Sigmoid colon (tissue), 7 donors: ENCODE measurements around the gene COMT. TPM values are rescaled to one million over a fixed set of nuclear protein-coding genes. Genes with fewer than 3 reads are reported as not detected.

Experiments
- DNase-seq: peaks from one replicate; pipeline ENCODE4 v3.0.0-alpha.2; 2019
- H3K27ac ChIP-seq, 4 donors: fragments of 200-600 bp; sonication (generic); one replicate each; pipeline ENCODE4 v1.5.1; 2016 to 2019; ENCODE audit warnings: mild to moderate bottlenecking in 1 of 4
- H3K27me3 ChIP-seq, 3 donors: fragments of 200-600 bp; sonication (generic); one replicate each; pipeline ENCODE4 v1.5.1; 2019; ENCODE audit warnings: mild to moderate bottlenecking in 1 of 3
- H3K36me3 ChIP-seq, 4 donors: fragments of 200-600 bp; sonication (generic); one replicate each; pipeline ENCODE4 v1.5.1; 2016 to 2019
- H3K4me1 ChIP-seq, 4 donors: fragments of 200-600 bp; sonication (generic); one replicate each; pipeline ENCODE4 v1.5.1; 2017 to 2019
- H3K4me3 ChIP-seq, 4 donors: fragments of 200-600 bp; sonication (generic); one replicate each; pipeline ENCODE4 v1.5.1; 2017 to 2019; ENCODE audit warnings: mild to moderate bottlenecking in 2 of 4, moderate library complexity in 1 of 4
- H3K9me3 ChIP-seq, 4 donors: fragments of 200-600 bp in 3 of 4; sonication (generic) in 3 of 4; one replicate each; pipeline versions ENCODE4 v1.5.1 to v1.6.1; 2013 to 2019
- CTCF ChIP-seq, 4 experiments: fragments of 450-650 bp in 3 of 4; fragments of 200-600 bp in 1 of 4; IDR thresholded peaks; one replicate each; pipeline ENCODE4 v1.5.1; 2016 to 2019; ENCODE audit warnings: antibody characterized with exemption in 4 of 4, mild to moderate bottlenecking in 3 of 4, moderate library complexity in 2 of 4
- EP300 ChIP-seq, 4 donors: sonication (generic); formaldehyde crosslinking; IDR thresholded peaks; one replicate each; pipeline ENCODE4 v1.6.1; 2017; ENCODE audit warnings: antibody characterized with exemption in 4 of 4
- POLR2A ChIP-seq, 2 donors: fragments of 450-650 bp; IDR thresholded peaks; one replicate each; pipeline ENCODE4 v1.6.1; 2016; ENCODE audit warnings: antibody characterized with exemption in 2 of 2, mild to moderate bottlenecking in 2 of 2, moderate library complexity in 2 of 2
- POLR2AphosphoS5 ChIP-seq, 4 donors: sonication (generic); formaldehyde crosslinking; IDR thresholded peaks; one replicate each; pipeline ENCODE4 v1.6.1; 2017; ENCODE audit warnings: antibody characterized with exemption in 4 of 4
- WGBS, 2 donors: extraction: QIAGEN DNeasy Blood & Tissue Kit; methylation state at CpG; one replicate each; pipeline ENCODE4 v1.1.7; 2013; 5-methylcytosine and 5-hydroxymethylcytosine counted together
- intact Hi-C: fragments of 100-400 bp; cut with DNase I; formaldehyde crosslinking; loops from one replicate; pipeline ENCODE4 v1.15.1; 2023
- polyA plus RNA-seq, 3 donors: library from polyadenylated mRNA; stranded (reverse); fragments of 200-250 nt; gene quantifications; one replicate each; pipeline ENCODE4 v1.2.3, GENCODE V29; 2013
- total RNA-seq, 4 donors: library from RNA; depleted of rRNA; stranded (reverse); fragments of >200 nt; gene quantifications; one replicate each; pipeline ENCODE4 v1.1.0, GENCODE V29; 2016
- donor health status: healthy with polysubstance abuse.
- donor health status: Bipolar disorder and iron deficiency.
- donor health status: healthy.

Gene COMT
- total and polyA plus RNA-seq, 7 donors: 62.5 to 162 (median 106) TPM

GRCh38 chr22:19895160-19895849, 46.3 kb upstream of the COMT start:
- Histone ChIP-seq H3K4me1 (peaks cover 0 to 21% (median 4%) of the 10 kb centered on the region in 4 donors), H3K27me3 (no peaks in the 10 kb centered on the region), H3K4me3 (no peak overlapping the region), H3K27ac (no peak overlapping the region), H3K36me3 (peaks cover 0 to 50% (median 11%) of the 10 kb centered on the region in 4 donors), H3K9me3 (no peaks in the 10 kb centered on the region)
- 87 to 94% methylated on average over 23 of the region's 23 CpGs for WGBS, 2 donors
- TF ChIP-seq POLR2AphosphoS5 (IDR thresholded peaks at IDR 0.05) (no peak), POLR2A (IDR thresholded peaks at IDR 0.05) (no peak), CTCF (IDR thresholded peaks at IDR 0.05) (no peak), EP300 (IDR thresholded peaks at IDR 0.05) (no peak)
- DNase-seq: no peak
- intact Hi-C loops: no loop called here

- TF ChIP-seq POLR2AphosphoS5 (IDR thresholded peaks at IDR 0.05): no peak
- no peak for TF ChIP-seq EP300 (IDR thresholded peaks at IDR 0.05)
- TF ChIP-seq POLR2A (IDR thresholded peaks at IDR 0.05): no peak
- no peak for TF ChIP-seq CTCF (IDR thresholded peaks at IDR 0.05)
These were observed 44.8 kb upstream of the COMT start for GRCh38 chr22:19896665-19897355.

GRCh38 chr22:19897726-19898125, 43.8 kb upstream of the COMT start:
- peaks cover 0 to 3% (median 0%) of the 10 kb centered on the region in 4 donors for H3K4me1 ChIP-seq
- no peak overlapping the region for H3K4me3 ChIP-seq
- TF ChIP-seq POLR2A (IDR thresholded peaks at IDR 0.05) (no peak), CTCF (IDR thresholded peaks at IDR 0.05) (no peak), EP300 (IDR thresholded peaks at IDR 0.05) (no peak), POLR2AphosphoS5 (IDR thresholded peaks at IDR 0.05) (no peak)
- no peak for DNase-seq
- no peak overlapping the region for H3K27ac ChIP-seq
- H3K27me3 ChIP-seq: no peaks in the 10 kb centered on the region
- WGBS, 2 donors: 92 to 96% methylated on average over 16 of the region's 16 CpGs
- H3K36me3 ChIP-seq: peaks cover 0 to 67% (median 11%) of the 10 kb centered on the region in 4 donors
- intact Hi-C loops: no loop called here
- no peaks in the 10 kb centered on the region for H3K9me3 ChIP-seq

More at GRCh38 chr22:19896665-19897355, 44.8 kb upstream of the COMT start:
- H3K36me3 ChIP-seq: peaks cover 0 to 58% (median 11%) of the 10 kb centered on the region in 4 donors
- H3K27ac ChIP-seq: no peak overlapping the region
- DNase-seq: no peak
- 80 to 90% methylated on average over 15 of the region's 15 CpGs for WGBS, 2 donors
- H3K27me3 ChIP-seq: no peaks in the 10 kb centered on the region
- no peaks in the 10 kb centered on the region for H3K9me3 ChIP-seq
- peaks cover 0 to 12% (median 4%) of the 10 kb centered on the region in 4 donors for H3K4me1 ChIP-seq
- intact Hi-C loops: no loop called here
- no peak overlapping the region for H3K4me3 ChIP-seq

- 94% methylated on average over 7 of the region's 7 CpGs for WGBS, 2 donors
- H3K36me3 ChIP-seq: peaks cover 0 to 68% (median 11%) of the 10 kb centered on the region in 4 donors
- TF ChIP-seq EP300 (IDR thresholded peaks at IDR 0.05): no peak
- no peak for TF ChIP-seq CTCF (IDR thresholded peaks at IDR 0.05)
- no peak for TF ChIP-seq POLR2A (IDR thresholded peaks at IDR 0.05)
- TF ChIP-seq POLR2AphosphoS5 (IDR thresholded peaks at IDR 0.05): no peak
- H3K4me3 ChIP-seq: no peak overlapping the region
- H3K9me3 ChIP-seq: no peaks in the 10 kb centered on the region
- intact Hi-C loops: no loop called here
- H3K27me3 ChIP-seq: no peaks in the 10 kb centered on the region
- no peaks in the 10 kb centered on the region for H3K4me1 ChIP-seq
- H3K27ac ChIP-seq: no peak overlapping the region
- no peak for DNase-seq
These were observed 43.4 kb upstream of the COMT start for GRCh38 chr22:19898145-19898544.
